Measurements from ENCODE around the gene VWCE.

Gene VWCE, protein sequence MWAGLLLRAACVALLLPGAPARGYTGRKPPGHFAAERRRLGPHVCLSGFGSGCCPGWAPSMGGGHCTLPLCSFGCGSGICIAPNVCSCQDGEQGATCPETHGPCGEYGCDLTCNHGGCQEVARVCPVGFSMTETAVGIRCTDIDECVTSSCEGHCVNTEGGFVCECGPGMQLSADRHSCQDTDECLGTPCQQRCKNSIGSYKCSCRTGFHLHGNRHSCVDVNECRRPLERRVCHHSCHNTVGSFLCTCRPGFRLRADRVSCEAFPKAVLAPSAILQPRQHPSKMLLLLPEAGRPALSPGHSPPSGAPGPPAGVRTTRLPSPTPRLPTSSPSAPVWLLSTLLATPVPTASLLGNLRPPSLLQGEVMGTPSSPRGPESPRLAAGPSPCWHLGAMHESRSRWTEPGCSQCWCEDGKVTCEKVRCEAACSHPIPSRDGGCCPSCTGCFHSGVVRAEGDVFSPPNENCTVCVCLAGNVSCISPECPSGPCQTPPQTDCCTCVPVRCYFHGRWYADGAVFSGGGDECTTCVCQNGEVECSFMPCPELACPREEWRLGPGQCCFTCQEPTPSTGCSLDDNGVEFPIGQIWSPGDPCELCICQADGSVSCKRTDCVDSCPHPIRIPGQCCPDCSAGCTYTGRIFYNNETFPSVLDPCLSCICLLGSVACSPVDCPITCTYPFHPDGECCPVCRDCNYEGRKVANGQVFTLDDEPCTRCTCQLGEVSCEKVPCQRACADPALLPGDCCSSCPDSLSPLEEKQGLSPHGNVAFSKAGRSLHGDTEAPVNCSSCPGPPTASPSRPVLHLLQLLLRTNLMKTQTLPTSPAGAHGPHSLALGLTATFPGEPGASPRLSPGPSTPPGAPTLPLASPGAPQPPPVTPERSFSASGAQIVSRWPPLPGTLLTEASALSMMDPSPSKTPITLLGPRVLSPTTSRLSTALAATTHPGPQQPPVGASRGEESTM

DNA sequence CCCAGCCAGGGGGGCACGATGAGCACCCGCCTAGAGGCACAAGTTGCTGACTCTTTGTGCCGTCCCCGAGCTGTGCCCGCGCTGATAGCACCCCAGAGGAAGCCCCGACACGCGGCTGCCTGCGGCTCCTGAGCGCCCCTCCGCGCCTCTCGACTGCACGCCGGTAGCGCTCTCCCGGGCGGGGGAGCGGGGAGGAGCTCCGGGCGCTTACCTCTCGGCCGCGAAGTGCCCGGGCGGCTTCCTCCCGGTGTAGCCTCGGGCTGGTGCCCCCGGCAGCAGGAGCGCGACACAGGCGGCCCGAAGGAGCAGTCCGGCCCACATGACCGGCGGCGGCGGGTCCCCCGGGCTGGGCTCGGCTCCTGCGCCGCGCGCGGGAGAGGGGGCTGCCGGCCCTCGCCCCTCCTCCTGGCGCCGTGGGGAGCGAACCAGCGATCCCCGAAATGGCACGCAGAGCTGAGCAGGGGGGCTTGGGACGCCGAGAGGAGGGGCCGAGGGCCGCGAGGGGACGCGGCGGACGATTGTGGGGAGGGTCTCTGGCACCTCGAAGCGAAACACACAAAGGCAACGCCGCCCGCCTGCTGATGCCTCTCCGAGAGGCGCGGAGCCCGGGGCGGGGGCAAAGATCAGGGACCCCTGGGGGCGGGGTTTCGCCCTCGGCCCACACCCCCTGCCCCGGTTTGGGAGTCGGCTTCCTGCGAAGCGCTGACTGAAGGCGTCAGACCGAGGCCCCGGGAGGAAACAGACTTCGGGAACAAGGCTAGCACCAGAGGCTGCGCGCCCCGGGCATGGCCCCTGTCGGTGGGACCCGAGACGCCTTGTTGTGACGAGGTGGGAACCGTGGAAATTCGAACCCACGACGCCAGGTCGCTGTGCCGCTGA, at the start of gene VWCE:
Gene VWCE, minus strand, starts transcription at position 600 of the 879 bp plus-strand sequence. Its CDS starts 279 bp downstream, at position 321.
- DNase-seq (ENCODE audit: low read depth): peak; percentile 32

DNA sequence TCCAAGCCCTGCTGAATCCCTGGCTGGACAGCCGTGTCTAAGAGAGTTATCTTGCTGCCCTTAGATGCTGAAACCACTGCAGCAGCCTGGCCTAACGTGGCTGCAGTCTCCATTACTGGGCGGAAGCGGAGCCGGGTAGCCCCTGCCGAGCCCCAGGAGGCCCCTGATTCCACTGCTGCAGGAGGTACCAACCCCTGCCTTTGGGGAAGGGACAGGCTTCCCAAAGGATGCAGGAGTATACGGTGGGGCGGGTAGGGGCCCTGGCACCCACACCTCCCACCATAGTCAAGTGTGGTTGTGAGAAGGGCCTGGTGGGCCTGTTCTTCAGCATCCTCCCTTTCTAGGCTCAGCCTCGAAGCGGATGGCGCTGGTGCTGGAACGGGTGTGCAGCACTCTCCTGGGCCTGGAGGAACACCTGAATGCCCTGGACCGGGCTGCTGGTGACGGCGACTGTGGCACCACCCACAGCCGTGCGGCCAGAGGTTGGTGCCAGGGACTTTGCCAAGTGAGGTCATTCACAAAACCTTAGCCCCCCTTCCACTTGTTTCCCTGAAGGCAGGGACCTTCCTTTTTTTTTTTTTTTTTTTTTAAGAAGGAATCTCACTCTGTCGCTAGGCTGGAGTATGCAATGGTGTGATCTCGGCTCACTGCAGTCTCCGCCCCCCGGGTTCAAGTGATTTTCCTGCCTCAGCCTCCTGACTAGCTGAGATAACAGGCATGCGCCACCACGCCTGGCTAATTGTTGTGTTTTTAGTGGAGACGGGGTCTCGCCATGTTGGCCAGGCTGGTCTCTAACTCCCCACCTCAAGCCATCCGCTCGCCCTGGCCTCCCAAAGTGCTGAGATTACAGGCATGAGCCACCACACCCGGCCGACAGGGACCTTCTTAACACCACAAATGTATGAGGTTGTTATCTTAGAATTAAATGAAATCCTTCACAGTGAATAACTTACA, 49.0 kb upstream of the VWCE start:
- DNase-seq (ENCODE audit: low read depth): no peak

DNA sequence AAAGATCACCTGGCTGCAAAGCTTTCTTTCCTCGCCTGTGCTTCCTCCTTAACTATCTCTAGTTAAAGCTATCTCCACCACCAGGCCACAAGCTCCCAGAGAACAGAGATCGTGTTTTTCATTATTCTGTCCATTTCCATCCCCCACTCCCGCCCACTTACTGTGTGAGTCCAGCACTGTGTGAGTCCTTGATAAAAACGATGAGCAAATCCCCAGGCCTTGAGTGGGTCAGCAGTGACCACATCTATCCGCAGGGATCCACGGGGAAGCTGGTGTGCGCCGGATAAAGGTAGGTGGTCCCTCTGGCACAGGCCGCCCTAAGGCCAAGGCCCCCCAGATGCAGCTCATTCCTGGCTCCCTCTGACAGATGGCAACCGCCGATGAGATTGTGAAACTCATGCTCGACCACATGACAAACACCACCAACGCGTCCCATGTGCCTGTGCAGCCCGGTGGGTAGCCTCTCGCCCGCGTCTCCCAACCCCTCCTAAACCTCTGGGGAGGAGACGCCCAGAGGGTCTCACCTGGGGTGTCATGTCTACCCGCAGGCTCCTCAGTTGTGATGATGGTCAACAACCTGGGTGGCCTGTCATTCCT, 47.2 kb upstream of the VWCE start:
- peak; percentile 18 for DNase-seq (ENCODE audit: low read depth)

DNA sequence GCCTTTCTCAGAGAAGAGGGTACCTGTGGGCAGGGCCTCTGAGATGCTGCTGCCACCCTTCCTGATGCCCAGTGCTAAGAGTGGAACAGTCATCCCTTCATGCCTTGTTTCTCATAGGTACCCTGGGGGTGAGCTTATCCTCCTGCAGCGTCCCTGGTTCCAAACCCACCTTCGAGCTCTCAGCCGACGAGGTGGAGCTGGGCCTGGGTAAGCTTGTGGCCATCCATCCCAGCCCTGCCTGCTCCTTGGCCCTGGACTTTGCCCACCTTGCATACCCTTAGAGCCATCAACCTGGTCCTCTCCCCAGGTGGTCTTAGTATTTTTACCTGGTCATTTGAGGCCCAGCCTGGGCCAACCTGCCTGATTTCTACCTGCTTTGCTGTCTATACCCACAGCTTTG, 46.6 kb upstream of the VWCE start:
- no peak for DNase-seq (ENCODE audit: low read depth)

DNA sequence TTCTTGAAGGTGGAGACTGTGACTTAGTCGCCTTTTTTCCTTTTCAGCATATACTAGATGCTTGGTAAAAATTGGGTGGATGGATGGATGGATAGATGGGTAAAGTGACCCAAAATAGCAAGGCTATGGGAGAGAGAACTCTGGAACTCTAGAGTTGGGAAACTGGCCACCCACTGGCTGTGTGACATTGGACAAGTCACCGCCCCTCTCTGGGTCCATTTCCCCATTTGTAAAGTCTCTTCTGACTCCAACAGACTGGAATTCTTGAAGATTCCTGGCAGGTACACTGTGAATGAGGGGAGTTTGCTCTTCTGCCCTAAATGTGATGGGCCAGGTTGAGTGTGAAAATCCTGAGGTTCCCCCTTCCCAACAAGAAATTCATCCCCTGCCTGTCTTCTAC, 45.9 kb upstream of the VWCE start:
- DNase-seq (ENCODE audit: low read depth): no peak

DNA sequence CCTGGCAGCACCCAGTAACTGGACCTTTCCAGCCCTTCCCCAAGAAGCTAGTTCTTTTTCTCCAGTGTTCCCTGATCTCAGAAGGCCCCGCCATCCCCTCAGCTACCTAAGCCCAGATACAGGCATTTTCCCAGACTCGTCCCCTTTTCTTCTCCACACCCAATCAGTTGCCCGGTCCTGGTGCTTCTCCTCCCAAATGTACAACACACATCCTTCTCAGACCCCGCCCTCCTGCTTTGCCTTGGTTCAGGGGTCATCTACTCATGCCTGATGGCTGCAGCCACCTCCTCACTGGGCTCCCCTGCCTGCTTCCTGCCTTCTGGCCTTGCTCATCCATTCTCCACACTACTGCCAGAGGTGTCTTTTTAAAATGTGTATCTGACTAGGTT, 44.4 kb upstream of the VWCE start:
- DNase-seq (ENCODE audit: low read depth): no peak

DNA sequence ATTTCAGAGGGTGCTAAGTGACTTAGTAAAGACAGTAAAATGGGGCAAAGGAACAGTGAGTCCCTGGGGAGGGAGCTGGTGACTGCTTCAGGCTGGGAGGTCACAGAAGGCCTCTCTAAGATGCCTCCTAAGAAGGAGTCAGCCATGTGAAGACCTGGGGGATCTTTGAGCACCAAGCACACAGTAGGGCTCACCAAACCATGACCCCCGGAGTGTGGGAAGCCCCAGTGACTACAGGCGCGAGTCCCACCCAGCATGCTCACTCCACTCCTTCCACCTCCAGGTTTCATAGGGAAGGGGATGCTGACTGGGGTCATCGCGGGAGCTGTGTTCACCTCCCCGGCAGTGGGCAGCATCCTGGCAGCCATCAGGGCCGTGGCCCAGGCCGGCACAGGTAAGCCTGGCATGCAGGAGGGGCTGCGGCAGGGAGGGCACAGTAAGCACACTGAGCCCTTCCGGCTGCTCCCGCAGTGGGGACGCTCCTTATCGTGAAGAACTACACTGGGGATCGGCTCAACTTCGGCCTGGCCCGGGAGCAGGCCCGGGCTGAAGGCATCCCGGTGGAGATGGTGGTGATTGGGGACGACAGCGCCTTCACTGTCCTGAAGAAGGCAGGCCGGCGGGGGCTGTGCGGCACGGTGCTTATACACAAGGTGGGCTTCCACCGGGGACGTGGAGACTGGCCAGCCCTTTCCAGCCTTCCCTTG, 43.8 kb upstream of the VWCE start:
- no peak for DNase-seq (ENCODE audit: low read depth)

DNA sequence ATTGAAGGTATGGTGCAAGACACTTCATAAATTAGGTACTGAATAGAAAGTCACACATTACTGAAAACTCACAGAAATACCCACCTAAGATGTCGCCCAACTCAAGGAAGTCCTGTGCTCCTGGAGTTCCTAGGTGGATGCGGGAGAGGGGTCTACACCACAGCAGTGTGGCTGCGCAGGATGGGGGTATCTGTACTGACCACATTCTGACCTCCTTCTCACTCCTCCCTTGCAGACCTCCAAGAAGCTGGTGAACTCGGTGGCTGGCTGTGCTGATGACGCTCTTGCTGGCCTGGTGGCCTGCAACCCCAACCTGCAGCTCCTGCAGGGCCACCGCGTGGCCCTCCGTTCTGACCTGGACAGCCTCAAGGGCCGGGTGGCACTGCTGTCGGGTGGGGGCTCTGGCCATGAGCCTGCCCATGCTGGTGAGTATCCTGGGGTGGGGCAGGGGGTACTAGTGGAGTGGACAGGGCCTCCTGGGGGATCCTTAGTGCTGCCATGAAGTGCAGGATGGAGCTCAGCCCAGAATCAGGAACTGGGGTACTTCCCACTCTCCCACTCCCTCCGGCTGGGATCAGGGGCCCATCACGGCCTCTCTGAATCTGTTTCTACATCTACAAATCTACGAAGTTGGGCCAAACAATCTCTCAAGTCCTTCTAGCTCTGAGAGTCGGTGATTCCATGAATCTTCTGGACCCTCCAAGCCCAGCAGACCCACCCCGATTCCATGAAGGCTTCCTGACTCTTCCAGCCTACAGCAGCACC, 42.8 kb upstream of the VWCE start:
- no peak for DNase-seq (ENCODE audit: low read depth)

GRCh38 chr11:61336171-61336935, 41.2 kb upstream of the VWCE start:
- DNase-seq (ENCODE audit: low read depth): peak; percentile 59

DNA sequence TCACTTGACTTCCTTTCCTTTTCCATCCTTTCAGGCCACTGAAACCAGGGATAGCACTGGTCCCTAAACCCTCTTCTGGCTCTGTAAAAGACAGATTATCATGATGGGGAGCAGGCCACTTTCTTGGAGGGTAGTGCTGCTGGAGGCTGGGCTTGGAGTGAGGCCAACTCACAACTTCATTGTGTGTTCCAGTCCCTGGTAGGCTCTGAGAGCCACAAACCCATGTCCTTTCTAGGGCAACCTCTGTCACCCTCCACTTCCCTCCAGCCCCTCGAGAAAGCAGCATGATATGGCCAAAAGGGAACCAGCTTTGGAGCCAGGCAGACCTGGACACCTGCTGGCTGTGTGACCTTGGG, 40.2 kb upstream of the VWCE start:
- DNase-seq (ENCODE audit: low read depth): no peak

- peak; percentile 75 for DNase-seq (ENCODE audit: low read depth)
These were observed 39.6 kb upstream of the VWCE start for GRCh38 chr11:61334434-61335354.

GRCh38 chr11:61333550-61334433, 38.7 kb upstream of the VWCE start:
- no peak for DNase-seq (ENCODE audit: low read depth)

GRCh38 chr11:61332797-61333549, 37.9 kb upstream of the VWCE start, which contains the start of the genes DDB1 and TKFC:
Gene DDB1 (minus strand): TSS chr11:61333105. CDS start chr11:61332968, 137 bp downstream.
Gene TKFC (plus strand): TSS chr11:61333228. CDS start chr11:61334729, 1,501 bp downstream.
- DNase-seq (ENCODE audit: low read depth): peak; percentile 84

- DNase-seq (ENCODE audit: low read depth): peak; percentile 24
These were observed 37.2 kb upstream of the VWCE start for GRCh38 chr11:61332281-61332796.

DNA sequence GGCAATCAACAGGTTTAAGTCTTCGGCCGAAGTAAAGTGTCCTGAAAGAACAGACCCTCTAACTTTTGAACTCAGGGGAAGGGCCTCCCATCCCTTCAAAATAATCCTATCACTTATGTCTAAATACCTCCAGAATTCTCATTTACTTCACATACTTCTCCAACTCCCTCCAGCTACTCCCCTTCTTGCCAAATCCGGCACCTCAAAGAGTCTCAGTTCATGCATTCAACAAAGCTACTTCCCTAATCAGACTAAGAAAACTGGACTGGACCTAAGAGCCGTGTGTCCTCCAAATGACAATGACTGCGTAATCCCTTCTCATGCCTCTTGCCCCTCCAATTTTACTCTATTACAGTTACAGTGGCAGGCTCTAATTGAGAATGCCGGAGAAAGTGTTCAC, 36.5 kb upstream of the VWCE start:
- no peak for DNase-seq (ENCODE audit: low read depth)
